ENCODE data around the gene STRIP2.
"Not testable (repeated sequence)": the region's sequence is repeated elsewhere in the genome, so short reads cannot be mapped to it uniquely, and the experiment has no call there.

The STRIP2 gene

GRCh38 chr7:129494041-129494440 is 59.8 kb downstream of the STRIP2 start:
- DNase-seq = no peak

GRCh38 chr7:129495987-129496386 is 61.8 kb downstream of the STRIP2 start:
- no peak for DNase-seq

DNA sequence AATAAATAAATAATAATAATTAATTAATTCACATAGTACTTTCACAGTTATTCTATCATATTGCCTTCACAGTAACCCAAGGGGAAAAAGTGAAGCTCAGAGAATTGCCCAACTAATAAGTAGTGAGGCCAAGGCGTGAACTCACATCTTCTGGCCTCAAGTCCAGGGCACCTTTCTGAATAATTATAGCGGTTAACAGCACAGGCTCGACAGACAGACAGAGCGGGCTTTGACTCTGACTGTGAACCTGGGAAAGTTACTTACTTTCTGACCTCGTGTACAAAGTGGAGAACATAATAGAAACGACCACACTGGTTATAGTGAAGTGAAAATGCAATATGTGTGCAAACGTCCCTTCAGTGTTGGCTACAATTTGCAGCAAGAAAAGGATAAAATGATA is 62.4 kb downstream of the STRIP2 start:
- no peak for DNase-seq

- DNase-seq = no peak
Measured at GRCh38 chr7:129497156-129497555, 62.9 kb downstream of the STRIP2 start.

DNA sequence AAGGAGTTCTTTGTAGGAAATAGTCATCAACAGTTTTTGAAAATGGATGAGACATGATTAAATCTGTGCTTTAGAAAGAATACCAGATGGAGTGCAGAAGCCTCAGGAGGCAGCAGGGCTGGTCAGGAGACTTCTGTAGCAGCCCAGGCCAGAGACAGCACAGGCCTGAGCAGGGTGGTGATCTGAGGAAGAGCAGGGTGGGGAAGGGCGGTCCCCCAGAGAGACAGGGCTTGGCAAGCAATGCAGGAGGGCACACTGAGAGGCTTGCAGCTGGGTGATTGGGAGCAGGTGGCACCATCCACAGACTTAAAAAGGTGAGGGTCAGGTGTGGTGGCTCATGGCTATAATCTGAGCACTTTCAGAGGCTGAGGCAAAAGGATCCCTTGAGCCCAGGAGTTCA is 63.8 kb downstream of the STRIP2 start:
- DNase-seq = no peak

GRCh38 chr7:129499999-129500398 is 65.8 kb downstream of the STRIP2 start:
- no peak for DNase-seq

DNA sequence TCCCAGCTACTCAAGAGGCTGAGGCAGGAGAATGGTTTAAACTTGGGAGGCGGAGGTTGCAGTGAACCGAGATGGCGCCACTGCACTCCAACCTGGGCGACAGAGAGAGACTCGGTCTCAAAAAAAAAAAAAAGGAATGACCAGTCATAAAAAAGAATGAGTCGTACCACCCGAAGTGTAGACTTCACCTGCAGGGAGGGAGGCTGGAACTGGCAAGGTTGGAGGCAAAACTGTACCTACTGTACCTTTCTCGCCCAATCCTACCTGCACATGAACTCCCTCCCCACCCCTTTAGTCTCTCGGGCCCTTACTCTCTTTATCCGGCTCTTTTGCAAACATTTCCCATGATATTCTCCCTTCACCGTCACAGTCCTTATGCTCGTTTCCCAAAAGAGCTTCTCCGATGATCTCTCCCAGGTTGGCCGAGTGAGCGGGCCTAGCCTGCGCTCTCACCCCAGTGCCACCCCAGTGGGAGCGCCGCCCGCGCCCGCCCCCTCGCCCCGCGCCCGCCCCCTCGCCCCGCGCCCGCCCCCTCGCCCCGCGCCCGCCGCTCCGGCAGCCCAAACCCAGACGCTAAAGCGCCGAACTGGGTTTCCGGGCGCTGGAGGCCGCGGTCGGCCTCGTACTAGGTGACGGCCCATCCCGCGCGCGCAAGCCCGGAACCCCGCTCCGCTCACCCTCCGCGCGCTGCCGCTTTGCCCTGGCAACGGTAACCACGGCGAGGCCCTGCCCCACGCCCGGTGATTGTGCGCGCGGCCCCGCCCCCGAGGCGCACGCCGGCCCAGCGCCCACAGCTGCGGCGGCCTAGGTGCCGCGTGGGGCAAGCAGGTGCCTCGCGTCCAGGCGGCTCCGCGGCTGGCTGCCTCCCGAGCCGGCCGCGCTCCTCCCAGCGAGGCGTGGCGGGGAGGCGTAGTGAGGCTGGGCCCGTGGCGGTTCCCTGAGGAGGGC is 67.8 kb downstream of the STRIP2 start, which contains the start of gene SMKR1:
SMKR1 (plus strand) TSS at position 772 of the 948 bp plus-strand sequence. CDS start 294 bp downstream, outside the sequence.
- peak in 54 of 58 donors; percentile 10 to 80 (median 46) for DNase-seq

DNA sequence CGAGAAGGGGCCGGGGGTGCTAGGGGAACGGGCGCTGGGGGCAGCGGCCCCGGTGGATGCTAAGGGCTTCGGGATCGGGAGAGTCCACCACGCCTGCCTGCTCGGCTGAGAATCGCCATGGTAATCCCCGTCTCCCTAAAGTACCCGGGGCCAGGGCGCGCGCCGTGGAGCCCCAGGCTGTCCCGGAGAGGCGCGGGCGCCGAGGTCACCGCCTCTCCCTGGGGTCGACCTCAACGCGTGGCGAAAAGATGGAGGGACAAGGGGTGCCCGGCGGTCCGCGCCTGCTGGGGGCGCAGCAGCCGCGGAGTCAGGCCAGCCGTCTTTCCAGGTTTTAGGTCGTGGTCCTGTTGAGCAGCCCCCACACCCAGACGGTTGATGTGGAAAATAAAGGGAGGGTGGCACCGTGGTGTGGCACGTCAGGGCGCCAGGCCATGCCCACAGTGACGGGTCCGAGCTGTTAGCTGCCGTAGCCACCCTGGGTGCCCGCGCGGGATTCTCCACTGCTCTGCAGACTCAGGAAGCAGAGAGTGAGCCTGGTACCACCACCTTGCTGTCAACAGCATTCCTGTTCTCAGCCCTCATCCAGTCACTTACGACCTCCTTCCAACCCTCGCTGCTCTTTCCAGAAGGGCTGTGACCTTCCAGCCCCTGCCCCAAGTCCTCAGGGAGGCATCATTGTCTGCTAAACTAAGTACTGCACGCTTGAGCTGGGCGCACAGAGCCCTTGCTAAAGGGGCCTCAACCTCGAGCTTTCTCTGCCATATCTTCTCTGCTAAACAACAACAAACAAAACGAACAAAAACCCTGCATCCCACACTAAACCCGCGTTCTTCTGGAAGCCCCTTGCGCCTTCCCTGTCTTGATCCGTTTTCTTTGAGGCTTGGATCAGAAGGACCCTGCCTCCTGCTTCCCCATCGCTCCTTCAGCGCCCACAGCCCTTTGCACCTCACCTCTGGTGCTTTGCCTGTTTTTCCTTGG is 68.8 kb downstream of the STRIP2 start:
- peak in 12 of 58 donors; percentile 0 to 59 (median 16) for DNase-seq

DNA sequence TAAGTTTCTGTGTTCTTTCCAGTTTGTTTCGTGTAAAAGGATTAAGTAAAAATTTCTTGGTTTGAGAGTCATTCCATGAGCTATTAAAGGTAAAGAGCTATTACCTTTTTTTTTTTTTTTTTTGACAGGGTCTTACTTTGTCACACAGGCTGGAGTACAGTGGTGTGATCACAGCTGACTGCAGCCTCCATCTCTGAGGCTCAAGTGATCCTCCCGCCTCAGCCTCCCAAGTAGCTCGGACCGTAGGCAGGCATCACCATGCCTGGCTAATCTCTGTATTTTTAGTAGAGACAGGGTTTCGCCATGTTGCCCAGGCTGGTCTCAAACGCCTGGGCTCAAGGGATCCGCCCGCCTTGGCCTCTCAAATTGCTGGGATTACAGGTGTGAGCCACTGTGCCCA is 69.5 kb downstream of the STRIP2 start:
- no peak for DNase-seq

GRCh38 chr7:129512192-129512591 is 78.0 kb downstream of the STRIP2 start:
- DNase-seq = no peak

- DNase-seq = no peak
Measured at GRCh38 chr7:129513546-129513945, 79.3 kb downstream of the STRIP2 start.

DNA sequence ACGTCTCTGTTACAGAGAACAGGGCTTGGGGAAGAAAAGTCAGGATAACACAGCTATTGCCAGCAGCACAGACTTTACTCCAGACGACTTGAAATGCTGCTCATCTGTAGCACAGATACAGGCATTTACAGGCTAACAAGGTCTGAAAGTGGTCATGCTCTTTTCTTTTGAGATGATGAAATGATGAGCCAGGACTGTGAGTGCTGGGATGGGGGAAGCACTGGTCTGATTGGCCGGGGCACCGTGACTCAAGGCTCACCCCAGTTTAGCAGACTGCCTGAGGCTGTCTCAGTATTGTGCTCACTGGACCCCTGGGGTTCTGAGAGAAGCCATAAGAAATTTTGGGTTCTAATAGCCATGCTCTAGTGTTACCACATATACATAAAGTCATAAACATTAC is 80.5 kb downstream of the STRIP2 start:
- DNase-seq = no peak

DNA sequence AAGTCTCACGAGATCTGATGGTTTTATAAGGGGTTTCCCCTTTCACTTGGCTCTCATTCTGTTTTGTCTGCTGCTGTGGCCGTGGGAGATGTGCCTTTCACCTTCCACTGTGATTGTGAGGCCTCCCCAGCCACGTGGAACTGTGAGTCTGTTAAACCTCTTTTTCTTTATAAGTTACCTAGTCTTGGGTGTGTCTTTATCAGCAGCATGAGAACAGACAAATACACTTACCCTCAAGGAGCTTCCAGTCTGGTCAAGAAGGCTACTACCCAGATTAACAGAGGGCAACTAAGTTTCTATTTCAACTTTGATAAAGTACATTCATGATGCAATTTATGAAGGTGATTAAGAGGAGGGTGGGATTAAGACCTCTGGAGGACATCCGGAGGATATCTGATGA is 81.1 kb downstream of the STRIP2 start:
- no peak for DNase-seq

DNA sequence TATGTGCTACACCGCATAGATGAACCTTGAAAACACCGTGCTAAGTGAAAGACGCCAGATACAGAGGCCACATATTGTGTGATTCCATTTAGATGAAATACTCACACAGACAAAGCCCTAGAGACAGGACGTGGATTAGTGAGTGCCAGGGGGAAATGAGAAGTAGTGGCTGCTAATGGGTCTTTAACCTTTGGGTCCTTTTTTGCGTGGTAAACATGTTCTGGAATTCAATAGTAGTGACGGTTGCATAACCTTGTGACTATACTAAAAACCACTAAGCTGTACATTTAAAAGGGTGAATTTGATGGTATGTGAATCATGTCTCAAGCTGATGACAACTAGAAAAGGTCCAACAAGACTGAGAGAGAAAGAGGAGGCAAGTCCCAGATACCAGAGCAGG is 83.7 kb downstream of the STRIP2 start:
- DNase-seq = no peak

- DNase-seq = no peak
Measured at GRCh38 chr7:129519464-129519863, 85.2 kb downstream of the STRIP2 start.

- DNase-seq = no peak
Measured at GRCh38 chr7:129522088-129522970, 88.1 kb downstream of the STRIP2 start.

- no peak for DNase-seq
Measured at GRCh38 chr7:129522971-129523340, 88.7 kb downstream of the STRIP2 start.

DNA sequence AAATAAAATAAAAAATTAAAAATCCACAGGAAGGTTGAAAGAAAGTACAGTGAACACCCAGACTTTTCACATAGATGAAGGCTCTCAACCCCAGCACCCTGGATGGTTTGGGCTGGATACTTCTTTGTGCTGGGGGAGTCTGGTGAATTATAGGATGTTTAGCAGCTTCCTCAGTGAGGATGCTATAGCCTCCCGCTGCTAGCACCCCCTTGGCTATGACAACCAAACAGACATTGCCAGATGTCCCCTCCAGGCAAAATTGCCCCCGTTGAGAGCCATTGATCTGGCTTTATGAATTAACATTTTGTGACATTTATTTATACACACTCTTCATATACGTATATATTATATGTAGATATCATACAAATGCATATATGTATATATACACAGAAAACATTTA is 89.7 kb downstream of the STRIP2 start:
- DNase-seq = no peak

DNA sequence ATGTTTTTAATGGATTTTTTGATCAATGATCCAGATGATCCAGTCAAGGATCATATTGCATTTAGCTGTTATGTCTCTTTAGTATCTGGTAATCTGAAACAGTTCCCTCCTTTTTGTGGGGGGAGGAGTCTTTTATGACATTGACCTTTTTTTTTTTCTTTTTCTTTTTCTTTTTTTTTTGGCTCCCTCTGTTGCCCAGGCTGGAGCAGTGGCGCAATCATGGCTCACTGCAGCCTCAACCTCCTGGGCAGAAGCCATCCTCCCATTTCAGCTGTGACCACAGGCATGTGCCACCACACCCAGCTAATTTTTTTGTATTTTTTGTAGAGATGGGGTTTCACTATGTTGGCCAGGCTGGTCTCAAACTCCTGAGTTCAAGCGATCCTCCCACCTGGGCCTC is 90.2 kb downstream of the STRIP2 start:
- not testable (repeated sequence) for DNase-seq

DNA sequence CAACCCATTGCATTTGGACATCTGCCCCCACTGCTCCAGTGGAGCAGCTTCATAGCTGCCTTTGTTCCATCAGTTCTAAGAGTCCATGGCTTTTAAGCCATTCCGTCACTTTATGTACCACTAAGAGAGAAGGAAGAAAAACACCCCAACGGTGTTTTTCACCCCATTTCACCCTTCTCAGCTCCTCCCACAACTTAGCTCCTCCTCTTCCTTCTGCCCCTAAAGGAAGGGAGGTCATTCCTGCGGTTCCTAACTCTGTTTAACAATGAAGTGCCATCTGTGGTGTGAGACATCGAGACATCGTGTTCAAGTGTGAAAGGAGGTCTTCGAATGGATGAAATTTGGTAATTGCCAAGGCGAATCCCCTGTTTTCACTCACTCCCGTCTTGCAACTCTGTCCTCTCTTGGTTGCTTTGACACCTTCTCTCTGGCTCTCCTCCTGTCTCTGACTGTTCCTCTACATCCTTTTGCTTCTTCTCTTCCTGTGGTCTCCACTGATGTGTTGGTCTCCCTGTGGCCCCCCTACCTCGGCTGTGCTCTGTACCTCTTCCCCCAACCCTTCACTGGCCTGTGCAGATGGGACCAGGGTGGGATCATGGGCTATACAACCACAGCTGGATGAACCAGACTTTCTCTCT is 91.1 kb downstream of the STRIP2 start:
- DNase-seq = no peak
